ENCODE data around the gene SORCS2. TPM values are rescaled to one million over a fixed set of nuclear protein-coding genes. Genes with fewer than 3 reads are reported as not detected.

SORCS2 gene
- polyA plus RNA-seq, 3 donors, result 0.46 to 0.55 TPM; not detected in 1

GRCh38 chr4:7261087-7261486 is 68.7 kb downstream of the SORCS2 start:
- Histone ChIP-seq H3K36me3 (replicated peaks in 1 of 2; ENCODE audit: control insufficient read depth in 1 of 2, insufficient read depth in 2 of 2, low read length in 2 of 2) (no peaks in the 10 kb centered on the region), H3K79me2 (ENCODE audit: insufficient read depth, low read length) (no peaks in the 10 kb centered on the region), H3K9ac (ENCODE audit: insufficient read depth, low read length, poor library complexity, severe bottlenecking) (no peak overlapping the region), H3K9me3 (replicated peaks in 1 of 2; ENCODE audit: control insufficient read depth in 1 of 2, insufficient read depth in 1 of 2, low read length in 2 of 2) (no peaks in the 10 kb centered on the region), H3K4me1 (ENCODE audit: control insufficient read depth in 1 of 2, insufficient read depth in 2 of 2, low read length in 2 of 2) (no peaks in the 10 kb centered on the region), H3K4me3 (replicated peaks in 1 of 3; ENCODE audit: low read depth in 2 of 3, low read length in 3 of 3) (no peak overlapping the region), H3K4me2 (replicated peaks; ENCODE audit: extremely low read depth, low read length, poor library complexity, severe bottlenecking) (no peak overlapping the region), H3K27ac (ENCODE audit: low read depth in 1 of 2, low read length in 2 of 2) (no peak overlapping the region), H4K20me1 (ENCODE audit: insufficient read depth, low read length) (no peaks in the 10 kb centered on the region), H3K27me3 (ENCODE audit: control insufficient read depth in 2 of 2, insufficient read depth in 2 of 2, low read length in 2 of 2) (no peaks in the 10 kb centered on the region), H2AFZ (ENCODE audit: insufficient read depth, low read depth, low read length, poor library complexity, severe bottlenecking) (no peak overlapping the region)
- no peak overlapping the region for H3K27ac Mint-ChIP-seq
- no peaks in the 10 kb centered on the region for H3K36me3 Mint-ChIP-seq
- H3K9me3 Mint-ChIP-seq, result peaks cover 0 to 5% (median 0%) of the 10 kb centered on the region in 7 donors
- H3K4me3 Mint-ChIP-seq, result no peak overlapping the region
- no peak for DNase-seq
- WGBS (ENCODE audit: insufficient coverage), result 59% methylated on average over 7 of the region's 8 CpGs
- no peaks in the 10 kb centered on the region for H3K4me1 Mint-ChIP-seq
- peaks cover 10 to 11% (median 10%) of the 10 kb centered on the region in 3 donors for H3K27me3 Mint-ChIP-seq (ENCODE audit: low read depth in 3 of 3)
- no peak for TF ChIP-seq CTCF (IDR thresholded peaks at IDR 0.05)
- intact Hi-C loops (cut with micrococcal nuclease), result no loop called here

GRCh38 chr4:7261536-7261935 is 69.2 kb downstream of the SORCS2 start:
- no peak overlapping the region for H3K4me3 Mint-ChIP-seq
- Histone ChIP-seq H4K20me1 (ENCODE audit: insufficient read depth, low read length) (no peaks in the 10 kb centered on the region), H3K4me1 (ENCODE audit: control insufficient read depth in 1 of 2, insufficient read depth in 2 of 2, low read length in 2 of 2) (no peaks in the 10 kb centered on the region), H3K27me3 (ENCODE audit: control insufficient read depth in 2 of 2, insufficient read depth in 2 of 2, low read length in 2 of 2) (no peaks in the 10 kb centered on the region), H3K79me2 (ENCODE audit: insufficient read depth, low read length) (no peaks in the 10 kb centered on the region), H3K9me3 (replicated peaks in 1 of 2; ENCODE audit: control insufficient read depth in 1 of 2, insufficient read depth in 1 of 2, low read length in 2 of 2) (no peaks in the 10 kb centered on the region), H3K9ac (ENCODE audit: insufficient read depth, low read length, poor library complexity, severe bottlenecking) (no peak overlapping the region), H2AFZ (ENCODE audit: insufficient read depth, low read depth, low read length, poor library complexity, severe bottlenecking) (no peak overlapping the region), H3K36me3 (replicated peaks in 1 of 2; ENCODE audit: control insufficient read depth in 1 of 2, insufficient read depth in 2 of 2, low read length in 2 of 2) (no peaks in the 10 kb centered on the region), H3K27ac (ENCODE audit: low read depth in 1 of 2, low read length in 2 of 2) (no peak overlapping the region), H3K4me3 (replicated peaks in 1 of 3; ENCODE audit: low read depth in 2 of 3, low read length in 3 of 3) (no peak overlapping the region), H3K4me2 (replicated peaks; ENCODE audit: extremely low read depth, low read length, poor library complexity, severe bottlenecking) (no peak overlapping the region)
- H3K27me3 Mint-ChIP-seq (ENCODE audit: low read depth in 3 of 3), result peaks cover 10 to 13% (median 11%) of the 10 kb centered on the region in 3 donors
- 60% methylated on average over 2 of the region's 6 CpGs for WGBS (ENCODE audit: insufficient coverage)
- intact Hi-C loops (cut with micrococcal nuclease), result no loop called here
- TF ChIP-seq CTCF (IDR thresholded peaks at IDR 0.05), result no peak
- no peaks in the 10 kb centered on the region for H3K36me3 Mint-ChIP-seq
- no peak for DNase-seq
- peaks cover 0 to 5% (median 0%) of the 10 kb centered on the region in 7 donors for H3K9me3 Mint-ChIP-seq
- no peak overlapping the region for H3K27ac Mint-ChIP-seq
- no peaks in the 10 kb centered on the region for H3K4me1 Mint-ChIP-seq

All from CD14-positive monocyte (primary cell).